A549 treated with ZK216348 at 1 μM for 4 hours (cell line): ENCODE results near the gene PGM2. TPM values are rescaled to one million over a fixed set of nuclear protein-coding genes. Genes with fewer than 3 reads are reported as not detected.

ENCODE experiments used
- total RNA-seq: library from RNA; stranded (reverse); fragments of 200-300 nt; extraction: Qiagen RNA extraction; gene quantifications from 5 replicates; pipeline ENCODE4 v1.2.3, GENCODE V29; 2022; ENCODE audit warnings: low read depth

PGM2 gene
- total RNA-seq: 12.4 to 19.7 TPM (median 14.7 TPM) in 5 replicates

GRCh38 chr4:37826295-37827029, at the start of gene PGM2:
PGM2 (plus strand) TSS chr4:37826686; CDS start chr4:37826733, 47 bp downstream.

DNA sequence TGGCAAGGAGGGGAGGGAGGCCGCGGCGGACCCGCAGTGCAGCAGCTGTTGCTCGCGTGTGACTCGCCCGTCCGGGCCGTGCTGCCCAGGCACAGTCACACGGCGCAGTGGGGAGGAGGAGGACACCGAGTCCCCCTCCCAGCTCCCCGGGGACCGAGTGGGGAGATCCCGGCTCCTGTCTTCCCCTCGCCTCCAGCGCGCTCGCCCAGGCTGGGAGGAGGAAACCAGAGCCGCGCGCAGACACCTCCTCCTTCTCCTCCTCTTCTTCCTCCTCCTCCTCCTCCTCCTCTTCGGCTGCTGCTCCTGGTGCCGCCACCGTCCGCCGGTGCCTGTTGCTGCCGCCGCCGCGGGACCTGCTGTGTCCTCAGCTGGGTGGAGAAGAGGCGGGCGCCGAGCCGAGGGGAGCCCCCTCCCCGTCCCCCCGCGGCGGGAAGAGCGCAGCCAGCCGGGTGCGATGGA, 64.3 kb downstream of the PGM2 start, which contains the start of gene TBC1D1:
TBC1D1 (plus strand) TSS at position 284 of the 459 bp plus-strand sequence. CDS start 11,012 bp downstream, outside the sequence.

Other genes starting within 250 kb of the PGM2 start
- gene RELL1, start 140.3 kb upstream of the PGM2 start, total RNA-seq: 4.7 to 7.5 TPM (median 6.3 TPM) in 5 replicates
- gene TBC1D1, start 64.4 kb downstream of the PGM2 start, total RNA-seq: 24.3 to 32.3 TPM (median 27.4 TPM) in 5 replicates
- not detected in 5 replicates for gene PTTG2, start 133.7 kb downstream of the PGM2 start, total RNA-seq